Measurements from ENCODE around the gene UROC1. TPM values are rescaled to one million over a fixed set of nuclear protein-coding genes. Genes with fewer than 3 reads are reported as not detected.

UROC1 gene
- total and polyA plus RNA-seq, 2 donors (not counting 1 experiment from before 2014, with no cell fraction given) = not detected

- WGBS (ENCODE audit: insufficient coverage) = 91% methylated on average over 13 of the region's 13 CpGs
- H3K9ac ChIP-seq (ENCODE audit: low read length) = no peak overlapping the region
- H3K4me1 ChIP-seq (ENCODE audit: control insufficient read depth in 2 of 2, insufficient read depth in 2 of 2, low read length in 2 of 2) = peaks cover 13 to 14% of the 10 kb centered on the region in 2 donors
- H3K4me2 ChIP-seq (replicated peaks; ENCODE audit: low read depth, low read length, poor library complexity, severe bottlenecking) = no peak overlapping the region
- no peak overlapping the region for H3K27ac ChIP-seq (ENCODE audit: low read length in 2 of 2)
- DNase-seq (no peak), ATAC-seq (ENCODE audit: low read depth) (no peak)
- no peak overlapping the region for H3K4me3 ChIP-seq (ENCODE audit: control extremely low read depth in 1 of 5, extremely low read depth in 1 of 5, insufficient read depth in 1 of 5, low read depth in 2 of 5, low read length in 4 of 5)
- no peak overlapping the region for H2AFZ ChIP-seq (ENCODE audit: insufficient read depth, low read depth, low read length, poor library complexity, severe bottlenecking)
- no peak for TF ChIP-seq EZH2 (IDR thresholded peaks at IDR 0.05; ENCODE audit: borderline replicate concordance, insufficient read depth, low read depth, low read length, poor library complexity, severe bottlenecking)
- TF ChIP-seq, protein P1, sequence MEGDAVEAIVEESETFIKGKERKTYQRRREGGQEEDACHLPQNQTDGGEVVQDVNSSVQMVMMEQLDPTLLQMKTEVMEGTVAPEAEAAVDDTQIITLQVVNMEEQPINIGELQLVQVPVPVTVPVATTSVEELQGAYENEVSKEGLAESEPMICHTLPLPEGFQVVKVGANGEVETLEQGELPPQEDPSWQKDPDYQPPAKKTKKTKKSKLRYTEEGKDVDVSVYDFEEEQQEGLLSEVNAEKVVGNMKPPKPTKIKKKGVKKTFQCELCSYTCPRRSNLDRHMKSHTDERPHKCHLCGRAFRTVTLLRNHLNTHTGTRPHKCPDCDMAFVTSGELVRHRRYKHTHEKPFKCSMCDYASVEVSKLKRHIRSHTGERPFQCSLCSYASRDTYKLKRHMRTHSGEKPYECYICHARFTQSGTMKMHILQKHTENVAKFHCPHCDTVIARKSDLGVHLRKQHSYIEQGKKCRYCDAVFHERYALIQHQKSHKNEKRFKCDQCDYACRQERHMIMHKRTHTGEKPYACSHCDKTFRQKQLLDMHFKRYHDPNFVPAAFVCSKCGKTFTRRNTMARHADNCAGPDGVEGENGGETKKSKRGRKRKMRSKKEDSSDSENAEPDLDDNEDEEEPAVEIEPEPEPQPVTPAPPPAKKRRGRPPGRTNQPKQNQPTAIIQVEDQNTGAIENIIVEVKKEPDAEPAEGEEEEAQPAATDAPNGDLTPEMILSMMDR (IDR thresholded peaks at IDR 0.05) = no peak
- no peaks in the 10 kb centered on the region for H3K9me3 Mint-ChIP-seq (ENCODE audit: insufficient read depth)
- no peaks in the 10 kb centered on the region for H3K27me3 ChIP-seq (replicated peaks in 1 of 4; ENCODE audit: control extremely low read depth in 1 of 4, control insufficient read depth in 3 of 4, insufficient read depth in 4 of 4, low read length in 3 of 4)
- peaks cover 86% of the 10 kb centered on the region for H4K20me1 ChIP-seq (ENCODE audit: control insufficient read depth, insufficient read depth, low read length, poor library complexity, severe bottlenecking)
- peaks cover 21 to 94% of the 10 kb centered on the region in 2 experiments for H3K36me3 ChIP-seq (replicated peaks in 1 of 2; ENCODE audit: control extremely low read depth in 1 of 2, control insufficient read depth in 1 of 2, extremely low read depth in 1 of 2, insufficient read depth in 2 of 2, low read length in 1 of 2)
- H3K27ac Mint-ChIP-seq = no peak overlapping the region
- CTCF ChIA-PET = no interaction called here
- H3K9me3 ChIP-seq (ENCODE audit: control extremely low read depth in 1 of 3, control insufficient read depth in 2 of 3, insufficient read depth in 1 of 3, low read length in 2 of 3) = no peaks in the 10 kb centered on the region
- intact Hi-C loops (cut with micrococcal nuclease) = no loop called here
- no peaks in the 10 kb centered on the region for H3K27me3 Mint-ChIP-seq
- peaks cover 65% of the 10 kb centered on the region for H3K79me2 ChIP-seq (ENCODE audit: control insufficient read depth, insufficient read depth, low read length)
- POLR2A ChIA-PET = no interaction called here
- peaks cover 24% of the 10 kb centered on the region for H3K4me1 Mint-ChIP-seq
- no peak overlapping the region for H3K4me3 Mint-ChIP-seq
Observed at GRCh38 chr3:126468028-126468891, 49.3 kb downstream of the UROC1 start.

DNA sequence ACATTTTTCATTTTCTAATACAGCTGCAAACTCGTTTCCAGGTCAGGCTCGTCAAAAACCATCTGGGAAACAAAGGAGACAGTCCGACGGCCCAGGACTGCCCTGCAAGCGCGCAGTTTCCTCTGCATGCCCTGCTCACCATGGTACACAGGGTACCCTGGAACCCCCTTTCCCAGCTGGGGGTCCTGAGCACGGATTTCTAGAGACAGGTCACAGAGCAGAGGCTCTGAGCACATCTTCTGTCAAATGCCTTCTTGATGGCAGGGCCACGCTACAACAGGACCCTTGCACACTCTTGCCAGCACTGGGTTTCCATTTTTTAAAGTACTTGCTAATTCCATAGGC lies 50.0 kb downstream of the UROC1 start:
- H4K20me1 ChIP-seq (ENCODE audit: control insufficient read depth, insufficient read depth, low read length, poor library complexity, severe bottlenecking) = peaks cover 83% of the 10 kb centered on the region
- 81% methylated on average over 7 of the region's 8 CpGs for WGBS (ENCODE audit: insufficient coverage)
- Mint-ChIP-seq H3K27ac (no peak overlapping the region), H3K27me3 (no peaks in the 10 kb centered on the region), H3K4me3 (no peak overlapping the region), H3K9me3 (ENCODE audit: insufficient read depth) (no peaks in the 10 kb centered on the region), H3K4me1 (peaks cover 17% of the 10 kb centered on the region)
- CTCF ChIA-PET = no interaction called here
- H2AFZ ChIP-seq (ENCODE audit: insufficient read depth, low read depth, low read length, poor library complexity, severe bottlenecking) = no peak overlapping the region
- POLR2A ChIA-PET = no interaction called here
- no peak overlapping the region for H3K4me2 ChIP-seq (replicated peaks; ENCODE audit: low read depth, low read length, poor library complexity, severe bottlenecking)
- no peak overlapping the region for H3K27ac ChIP-seq (ENCODE audit: low read length in 2 of 2)
- no peak for ATAC-seq (ENCODE audit: low read depth)
- DNase-seq = no peak
- intact Hi-C loops (cut with micrococcal nuclease) = no loop called here
- H3K79me2 ChIP-seq (ENCODE audit: control insufficient read depth, insufficient read depth, low read length) = peaks cover 59% of the 10 kb centered on the region
- H3K36me3 ChIP-seq (replicated peaks in 1 of 2; ENCODE audit: control extremely low read depth in 1 of 2, control insufficient read depth in 1 of 2, extremely low read depth in 1 of 2, insufficient read depth in 2 of 2, low read length in 1 of 2) = peaks cover 21 to 89% of the 10 kb centered on the region in 2 experiments
- H3K27me3 ChIP-seq (replicated peaks in 1 of 4; ENCODE audit: control extremely low read depth in 1 of 4, control insufficient read depth in 3 of 4, insufficient read depth in 4 of 4, low read length in 3 of 4) = no peaks in the 10 kb centered on the region
- no peak overlapping the region for H3K9ac ChIP-seq (ENCODE audit: low read length)
- peaks cover 7% of the 10 kb centered on the region in 2 donors for H3K4me1 ChIP-seq (ENCODE audit: control insufficient read depth in 2 of 2, insufficient read depth in 2 of 2, low read length in 2 of 2)
- H3K4me3 ChIP-seq (ENCODE audit: control extremely low read depth in 1 of 5, extremely low read depth in 1 of 5, insufficient read depth in 1 of 5, low read depth in 2 of 5, low read length in 4 of 5) = no peak overlapping the region
- TF ChIP-seq, protein P1 (IDR thresholded peaks at IDR 0.05) = no peak
- TF ChIP-seq EZH2 (IDR thresholded peaks at IDR 0.05; ENCODE audit: borderline replicate concordance, insufficient read depth, low read depth, low read length, poor library complexity, severe bottlenecking) = no peak
- H3K9me3 ChIP-seq (ENCODE audit: control extremely low read depth in 1 of 3, control insufficient read depth in 2 of 3, insufficient read depth in 1 of 3, low read length in 2 of 3) = no peaks in the 10 kb centered on the region
